GM19025 (cell line): ENCODE data around the gene ZNF135.

Source experiments
- ATAC-seq: cut with Tn5 transposase; IDR thresholded peaks from one replicate; pipeline ENCODE4 v1.9.1; 2021; ENCODE audit warnings: mild to moderate bottlenecking, low read depth, moderate library complexity; ENCODE audit not compliant: unreplicated experiment

The ZNF135 gene

DNA sequence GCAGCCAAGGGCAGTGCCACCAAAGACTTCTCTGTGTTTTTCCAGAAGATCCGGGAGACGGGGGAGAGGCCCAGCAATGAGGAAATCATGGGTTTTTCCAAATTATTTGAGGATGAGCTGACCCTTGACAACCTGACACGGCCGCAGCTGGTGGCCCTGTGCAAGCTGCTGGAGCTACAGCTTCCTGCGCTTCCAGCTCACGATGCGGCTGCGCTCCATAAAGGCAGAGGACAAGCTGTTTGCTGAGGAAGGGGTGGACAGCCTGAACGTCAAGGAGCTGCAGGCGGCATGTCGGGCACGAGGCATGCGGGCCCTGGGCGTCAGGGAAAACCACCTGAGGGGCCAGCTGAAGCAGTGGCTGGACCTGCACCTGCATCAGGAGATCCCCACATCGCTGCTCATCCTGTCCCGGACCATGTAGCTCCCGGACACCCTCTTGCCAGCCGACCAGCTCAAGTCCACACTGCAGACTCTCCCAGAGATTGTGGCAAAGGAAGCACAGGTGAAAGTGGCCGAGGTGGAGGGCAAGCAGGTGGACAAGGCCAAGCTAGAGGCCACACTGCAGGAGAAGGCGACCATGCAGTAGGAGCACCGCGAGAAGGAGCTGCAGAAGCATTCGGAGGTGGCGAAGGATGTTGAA is 13.6 kb upstream of the ZNF135 start:
- no peak for ATAC-seq

DNA sequence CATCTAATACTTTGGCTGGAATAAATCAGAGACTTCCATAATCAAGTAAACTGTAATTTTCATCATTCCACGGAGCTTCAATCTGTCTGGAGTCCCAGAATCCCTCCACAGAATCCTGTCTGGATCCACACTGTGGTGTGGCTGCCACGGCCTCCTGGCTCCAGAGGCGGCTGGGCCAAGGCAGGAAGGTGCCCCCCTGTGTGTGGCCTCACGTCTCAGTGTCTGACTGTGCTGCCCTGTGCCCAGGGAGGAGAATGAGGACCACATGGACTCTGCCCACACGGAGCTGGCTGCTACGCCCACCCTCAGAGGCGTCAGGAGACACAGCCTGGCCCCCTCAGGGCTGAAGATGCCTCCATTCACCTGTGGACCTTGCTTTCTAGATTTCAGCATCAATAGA is 12.2 kb upstream of the ZNF135 start:
- ATAC-seq: no peak

DNA sequence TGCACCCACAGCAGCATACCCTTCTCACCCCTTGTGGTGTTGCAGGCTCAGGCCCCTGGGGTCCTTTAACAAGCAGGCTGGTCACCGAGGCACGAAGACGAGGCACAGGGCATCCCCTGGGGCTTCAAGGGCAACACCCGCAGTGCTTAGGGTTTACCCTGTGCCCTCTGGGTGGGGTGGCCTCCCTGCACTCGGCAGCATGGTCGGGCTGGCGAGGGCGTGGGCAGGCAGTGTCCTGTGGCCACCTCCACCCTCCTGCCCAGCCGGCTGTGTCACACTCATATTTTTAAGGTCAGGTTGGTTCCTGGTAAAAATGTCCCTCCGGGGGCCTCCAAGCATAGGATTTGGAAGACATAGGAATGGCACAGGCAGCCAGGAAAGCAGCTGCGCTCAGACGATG is 11.4 kb upstream of the ZNF135 start:
- ATAC-seq: no peak

DNA sequence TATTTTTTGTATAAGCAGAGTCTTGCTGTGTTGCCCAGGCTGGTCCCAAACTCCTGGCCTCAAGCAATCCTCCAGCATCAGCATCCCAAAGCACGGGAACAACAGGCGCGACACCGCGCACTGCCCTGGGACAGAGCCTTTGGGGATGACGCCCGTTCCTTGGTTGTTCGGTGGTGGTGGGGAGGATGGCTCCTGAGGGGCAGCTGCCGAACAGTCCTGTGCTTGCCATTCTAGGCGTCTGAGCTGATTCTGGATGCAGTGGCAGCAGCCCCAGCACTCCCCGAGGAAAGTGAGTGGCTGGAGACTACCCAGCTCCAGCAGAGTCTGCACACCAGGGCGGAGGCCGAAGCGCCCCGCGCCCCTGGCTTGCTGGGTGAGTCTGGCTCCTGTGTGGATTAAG is 6.8 kb upstream of the ZNF135 start:
- no peak for ATAC-seq

DNA sequence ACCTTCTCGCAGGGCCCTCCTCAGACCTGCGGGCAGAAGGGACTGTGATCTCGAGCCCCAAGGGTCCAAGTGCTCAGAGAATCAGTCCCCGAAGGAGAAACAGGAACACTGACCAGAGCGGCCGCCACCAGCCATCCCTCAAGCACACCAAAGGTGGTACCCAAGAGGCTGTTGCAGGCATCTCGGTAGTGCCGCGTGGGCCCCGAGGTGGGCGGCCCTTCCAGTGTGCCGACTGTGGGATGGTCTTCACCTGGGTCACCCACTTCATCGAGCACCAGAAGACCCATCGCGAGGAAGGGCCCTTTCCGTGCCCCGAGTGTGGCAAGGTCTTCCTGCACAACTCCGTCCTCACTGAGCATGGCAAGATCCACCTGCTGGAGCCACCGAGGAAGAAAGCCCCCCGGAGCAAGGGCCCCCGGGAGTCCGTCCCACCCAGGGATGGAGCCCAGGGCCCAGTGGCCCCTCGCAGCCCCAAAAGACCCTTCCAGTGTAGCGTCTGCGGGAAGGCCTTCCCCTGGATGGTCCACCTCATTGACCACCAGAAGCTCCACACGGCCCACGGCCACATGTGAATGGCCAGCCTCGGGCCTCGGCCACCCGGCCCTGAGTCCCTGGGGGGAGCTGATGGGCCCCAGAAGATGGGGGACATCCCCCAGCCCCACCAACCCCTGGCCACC is 5.5 kb upstream of the ZNF135 start:
- ATAC-seq: no peak

DNA sequence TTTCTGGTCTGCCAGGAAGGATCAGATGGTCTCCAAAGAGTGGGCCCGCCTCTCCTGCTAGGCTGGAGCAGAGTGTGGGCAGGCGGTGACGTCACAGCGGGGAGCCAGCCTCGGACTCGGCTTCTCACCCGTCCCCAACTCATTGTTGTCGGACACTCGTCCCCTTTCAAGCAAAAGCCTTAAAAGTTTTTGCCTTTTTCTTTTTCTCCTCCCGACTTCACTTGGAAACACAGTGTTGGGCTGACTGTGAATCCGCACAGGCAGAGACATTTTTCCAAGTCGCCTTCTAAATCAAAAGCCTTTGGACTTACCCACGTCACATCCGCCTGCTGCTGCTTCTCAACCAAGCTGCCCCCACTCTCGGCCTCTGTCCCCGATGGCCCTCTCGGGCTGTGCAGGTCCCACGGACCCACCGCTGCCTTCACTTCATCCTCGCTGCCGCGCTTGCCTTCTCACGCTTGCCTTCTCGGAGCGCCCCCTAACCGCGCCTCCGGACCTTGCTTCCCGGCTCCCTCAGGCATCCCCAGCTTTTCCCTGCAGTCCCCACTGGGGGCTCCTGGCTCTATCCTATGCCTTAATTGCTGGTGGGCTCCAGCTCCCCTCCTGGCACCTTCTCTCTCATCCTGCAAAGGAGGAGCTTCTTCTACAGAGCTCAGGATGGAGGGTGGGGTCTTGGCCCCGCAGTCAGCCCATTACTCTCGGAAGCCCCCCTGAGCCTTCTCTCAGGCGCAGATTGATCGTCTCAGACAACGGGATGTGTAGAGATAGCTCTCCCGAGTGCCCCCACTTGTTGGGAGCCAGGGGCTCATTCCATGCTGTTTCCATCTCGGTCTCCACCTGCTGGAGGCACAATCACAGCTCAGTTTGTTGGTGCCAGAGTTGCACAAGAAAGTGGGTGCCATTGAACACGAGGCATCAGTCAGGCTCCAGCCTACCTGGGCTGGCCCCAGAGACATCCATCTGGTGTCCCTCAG is 3.9 kb upstream of the ZNF135 start:
- no peak for ATAC-seq

DNA sequence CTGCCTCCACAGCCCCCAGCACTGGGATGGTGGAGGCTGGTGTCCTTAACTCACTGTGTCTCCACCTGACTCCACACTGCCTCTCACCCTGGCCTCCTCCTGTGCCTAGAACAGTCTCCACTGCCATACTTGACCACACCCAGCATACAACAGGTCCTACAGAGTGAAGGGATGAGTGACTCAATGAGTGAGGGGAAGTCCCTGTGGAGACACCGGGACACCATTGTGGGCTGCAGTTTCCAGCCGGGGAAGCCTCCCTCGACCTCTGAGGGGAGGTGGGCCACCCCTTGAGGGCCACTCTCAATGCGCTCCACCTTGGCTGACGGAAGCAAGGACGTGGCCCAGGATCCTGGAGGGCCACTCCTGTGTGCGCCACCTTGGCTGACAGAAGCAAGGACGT is 2.8 kb upstream of the ZNF135 start:
- ATAC-seq: no peak

DNA sequence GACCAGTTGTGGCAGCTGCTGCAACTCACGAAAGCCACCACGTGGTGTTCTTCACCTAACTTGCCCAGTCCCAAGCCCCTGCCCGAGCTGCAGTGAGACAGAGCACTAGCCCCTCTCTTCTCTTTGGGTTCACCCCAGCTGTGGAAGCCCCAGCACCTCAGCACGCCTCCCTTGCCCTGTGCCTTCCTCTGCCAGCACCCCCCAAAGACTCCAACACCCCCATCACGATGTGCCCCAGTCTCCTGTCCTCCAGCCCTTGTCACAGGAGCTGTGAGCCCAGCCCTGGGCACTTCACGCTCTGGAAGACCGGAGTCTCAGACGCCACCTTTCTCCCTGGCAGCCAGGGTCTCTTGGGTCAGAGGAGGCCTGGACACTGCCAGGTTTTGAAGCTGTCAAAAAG is 2.2 kb upstream of the ZNF135 start:
- no peak for ATAC-seq

DNA sequence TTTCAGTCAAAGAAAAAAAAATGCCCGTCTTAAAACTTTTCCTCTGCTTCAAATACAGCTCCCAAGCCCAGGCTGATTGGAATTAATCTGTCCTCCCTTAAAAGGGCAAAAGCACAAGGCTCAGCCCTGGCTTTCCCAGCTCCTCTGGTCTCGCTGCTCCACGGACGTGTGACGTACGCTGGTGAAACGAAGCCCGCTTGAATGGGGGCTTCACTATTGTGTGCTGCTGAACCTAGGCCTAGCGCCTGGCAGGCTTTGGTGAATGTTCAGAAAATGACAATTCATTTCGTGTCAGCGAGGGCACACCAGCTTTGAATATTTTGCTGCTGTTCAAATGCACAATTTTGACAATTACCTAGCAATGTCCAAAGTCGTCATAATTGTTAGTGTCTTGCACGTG is 615 bp upstream of the ZNF135 start:
- ATAC-seq: no peak

DNA sequence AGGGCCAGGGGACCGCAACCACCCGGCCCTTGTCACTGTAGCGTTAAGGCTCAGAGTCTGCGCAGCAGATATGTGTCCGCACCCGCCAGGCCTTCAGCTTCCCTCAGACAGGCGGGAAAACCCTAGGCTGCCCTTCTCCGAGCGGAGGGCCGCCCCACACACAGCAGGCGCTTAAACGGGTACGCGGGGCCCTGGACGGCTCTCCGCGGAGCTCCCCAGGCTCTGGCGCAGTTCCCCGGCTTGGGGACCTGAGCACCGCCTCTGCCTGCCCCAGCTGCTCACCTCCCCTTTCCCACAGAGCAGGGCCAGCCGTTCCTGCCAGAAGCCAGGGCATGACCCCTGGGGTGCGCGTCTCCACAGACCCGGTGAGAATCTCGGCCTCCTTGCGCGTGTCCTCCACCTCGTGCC is 593 bp downstream of the ZNF135 start:
- no peak for ATAC-seq

DNA sequence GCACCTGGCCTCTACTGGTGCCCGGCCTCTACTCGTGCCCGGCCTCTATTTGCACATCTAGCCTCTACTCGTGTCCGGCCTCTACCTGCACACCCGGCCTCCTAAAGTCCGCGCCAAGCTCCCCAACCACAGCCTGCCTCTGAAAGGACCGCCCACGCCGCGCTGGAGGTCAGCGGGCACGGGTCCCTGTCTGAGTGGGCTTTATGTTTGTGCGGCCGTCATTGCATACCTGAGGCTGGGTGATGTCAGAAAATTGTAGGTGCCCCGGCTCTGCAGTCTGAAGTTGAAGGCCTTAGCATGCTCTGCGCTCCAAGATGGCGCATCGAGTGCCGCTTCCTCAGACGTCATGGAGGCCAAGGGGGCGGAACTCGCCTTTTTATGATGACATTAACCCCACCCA is 1.1 kb downstream of the ZNF135 start:
- no peak for ATAC-seq

DNA sequence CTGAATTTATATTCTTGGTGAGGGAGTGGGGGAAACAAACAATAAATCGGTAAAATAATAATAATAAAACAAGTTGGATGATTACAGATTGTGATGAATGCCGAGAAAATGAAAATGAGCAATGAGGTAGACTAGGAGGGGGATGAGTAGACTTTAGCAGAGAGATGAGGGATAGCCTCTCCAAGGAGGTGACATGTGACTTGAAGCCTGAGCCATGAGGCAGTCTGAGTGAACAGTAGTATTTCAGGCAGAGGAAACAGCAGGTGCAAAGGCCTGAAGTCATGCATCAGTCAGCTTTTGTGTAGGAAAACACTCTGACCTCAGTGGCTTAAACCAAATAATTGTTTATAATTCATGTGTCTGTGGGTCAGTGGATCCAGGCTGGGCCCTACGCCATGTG is 4.6 kb downstream of the ZNF135 start:
- no peak for ATAC-seq

DNA sequence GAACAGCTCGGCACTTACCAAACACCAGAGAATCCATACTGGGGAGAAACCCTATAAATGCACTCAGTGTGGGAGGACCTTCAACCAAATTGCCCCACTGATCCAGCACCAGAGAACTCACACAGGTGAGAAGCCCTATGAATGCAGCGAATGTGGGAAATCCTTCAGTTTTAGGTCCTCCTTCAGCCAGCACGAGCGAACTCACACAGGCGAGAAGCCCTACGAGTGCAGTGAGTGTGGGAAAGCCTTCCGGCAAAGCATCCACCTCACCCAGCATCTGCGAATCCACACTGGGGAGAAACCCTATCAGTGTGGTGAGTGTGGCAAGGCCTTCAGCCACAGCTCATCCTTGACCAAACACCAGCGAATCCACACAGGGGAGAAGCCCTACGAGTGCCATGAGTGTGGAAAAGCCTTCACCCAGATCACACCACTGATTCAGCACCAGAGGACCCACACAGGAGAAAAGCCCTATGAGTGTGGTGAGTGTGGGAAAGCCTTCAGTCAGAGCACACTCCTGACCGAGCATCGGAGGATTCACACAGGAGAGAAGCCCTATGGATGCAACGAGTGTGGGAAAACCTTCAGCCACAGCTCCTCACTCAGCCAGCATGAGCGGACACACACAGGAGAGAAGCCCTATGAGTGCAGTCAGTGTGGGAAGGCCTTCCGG is 8.3 kb downstream of the ZNF135 start:
- ATAC-seq: no peak

DNA sequence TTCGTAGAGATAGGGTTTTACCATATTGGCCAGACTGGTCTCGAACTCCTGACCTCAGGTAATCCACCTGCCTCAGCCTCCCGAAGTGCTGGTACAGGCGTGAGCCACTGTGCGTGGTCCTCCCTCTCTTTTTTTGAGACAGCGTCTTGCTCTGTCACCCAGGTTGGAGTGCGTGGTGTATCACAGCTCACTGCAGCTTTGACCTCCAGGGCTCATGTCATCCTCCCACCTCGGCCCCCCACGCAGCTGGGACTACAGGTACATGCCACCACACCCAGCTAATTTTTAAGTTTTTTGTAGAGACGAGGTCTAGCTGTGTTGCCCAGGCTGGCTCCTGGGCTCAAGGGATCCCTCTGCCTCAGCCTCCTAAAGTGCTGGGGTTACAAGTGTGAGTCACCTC is 20.7 kb downstream of the ZNF135 start:
- ATAC-seq: no peak

DNA sequence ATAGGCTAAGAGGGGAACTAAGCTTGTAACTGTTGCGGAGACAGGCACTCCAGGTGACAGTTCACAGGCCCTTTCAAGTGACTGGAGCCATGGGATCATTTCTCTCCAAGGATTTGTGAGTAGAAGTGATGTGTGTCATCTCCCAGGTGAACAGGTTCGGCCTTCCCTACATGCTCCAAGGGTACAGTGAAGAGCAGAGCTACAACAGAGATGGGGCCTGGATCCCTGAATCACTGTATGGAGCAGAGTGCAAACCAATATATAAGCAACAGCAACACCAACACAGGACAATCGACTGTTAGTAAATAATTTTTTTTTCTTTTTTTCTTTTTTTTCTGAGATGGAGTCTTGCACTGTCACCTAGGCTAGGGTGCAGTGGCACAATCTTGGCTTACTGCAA is 23.9 kb downstream of the ZNF135 start:
- no peak for ATAC-seq

DNA sequence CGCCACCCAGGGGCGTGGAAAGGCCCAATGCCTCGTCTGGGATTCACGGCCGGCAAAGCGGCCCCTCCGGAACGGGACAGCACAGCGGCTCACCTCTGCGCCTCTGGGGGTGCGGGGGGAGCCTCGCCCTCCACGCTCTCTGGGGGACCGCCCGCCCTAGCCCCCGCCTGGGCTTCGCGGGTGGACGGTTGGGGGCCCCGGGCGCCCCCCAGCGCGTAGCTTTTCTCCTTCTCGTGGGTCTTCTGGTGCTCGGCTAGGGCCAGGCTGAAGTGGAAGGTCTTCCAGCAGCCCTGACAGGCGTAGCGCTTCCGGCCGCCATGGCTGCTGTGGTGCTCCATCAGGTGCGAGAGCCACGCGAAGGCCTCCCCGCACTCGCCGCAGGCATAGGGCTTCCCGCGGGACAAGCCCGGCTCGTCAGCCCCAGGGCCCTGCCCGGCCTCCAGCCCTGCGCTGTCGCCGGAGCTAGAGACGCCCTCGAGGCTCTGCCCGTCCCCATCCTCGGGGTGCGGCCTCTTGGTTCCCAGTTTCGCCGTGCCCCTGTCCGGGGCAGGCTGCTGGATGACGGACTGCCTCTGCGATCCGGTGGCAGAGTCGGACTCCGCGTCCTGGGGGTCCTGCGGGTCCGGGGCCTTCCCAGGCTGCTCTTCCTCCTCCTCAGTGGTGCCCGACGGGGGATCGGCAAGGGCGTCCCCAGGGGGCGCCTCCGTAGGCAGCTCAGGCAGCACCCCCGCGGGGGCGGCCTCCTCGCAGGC is 25.7 kb downstream of the ZNF135 start:
- ATAC-seq: no peak

DNA sequence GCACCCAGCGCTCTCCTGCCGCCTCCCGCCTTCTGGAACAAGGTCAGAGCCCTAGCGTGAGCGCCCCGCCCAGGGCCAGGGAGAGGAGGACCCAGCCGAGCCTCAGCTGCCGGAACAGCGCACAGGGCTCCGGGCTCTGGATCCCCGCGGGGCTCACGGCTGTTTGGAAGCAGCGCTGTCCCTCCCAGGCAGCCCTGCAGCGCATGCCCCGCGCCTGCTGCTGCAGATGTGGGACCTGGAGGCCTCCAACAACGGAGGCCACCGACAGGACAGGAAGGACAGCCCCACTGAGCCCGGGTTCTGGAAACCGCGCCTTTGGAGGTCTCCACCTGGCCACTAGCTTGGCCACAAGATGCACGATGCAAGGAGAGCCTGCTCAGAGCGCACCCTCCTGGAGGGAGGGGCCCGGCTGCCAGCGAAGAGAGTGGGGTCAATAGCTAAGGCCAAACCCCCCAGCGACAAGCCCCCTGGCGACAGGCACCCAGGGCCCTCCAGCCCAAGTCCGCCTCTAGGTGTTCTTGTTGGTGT is 26.3 kb downstream of the ZNF135 start:
- no peak for ATAC-seq

DNA sequence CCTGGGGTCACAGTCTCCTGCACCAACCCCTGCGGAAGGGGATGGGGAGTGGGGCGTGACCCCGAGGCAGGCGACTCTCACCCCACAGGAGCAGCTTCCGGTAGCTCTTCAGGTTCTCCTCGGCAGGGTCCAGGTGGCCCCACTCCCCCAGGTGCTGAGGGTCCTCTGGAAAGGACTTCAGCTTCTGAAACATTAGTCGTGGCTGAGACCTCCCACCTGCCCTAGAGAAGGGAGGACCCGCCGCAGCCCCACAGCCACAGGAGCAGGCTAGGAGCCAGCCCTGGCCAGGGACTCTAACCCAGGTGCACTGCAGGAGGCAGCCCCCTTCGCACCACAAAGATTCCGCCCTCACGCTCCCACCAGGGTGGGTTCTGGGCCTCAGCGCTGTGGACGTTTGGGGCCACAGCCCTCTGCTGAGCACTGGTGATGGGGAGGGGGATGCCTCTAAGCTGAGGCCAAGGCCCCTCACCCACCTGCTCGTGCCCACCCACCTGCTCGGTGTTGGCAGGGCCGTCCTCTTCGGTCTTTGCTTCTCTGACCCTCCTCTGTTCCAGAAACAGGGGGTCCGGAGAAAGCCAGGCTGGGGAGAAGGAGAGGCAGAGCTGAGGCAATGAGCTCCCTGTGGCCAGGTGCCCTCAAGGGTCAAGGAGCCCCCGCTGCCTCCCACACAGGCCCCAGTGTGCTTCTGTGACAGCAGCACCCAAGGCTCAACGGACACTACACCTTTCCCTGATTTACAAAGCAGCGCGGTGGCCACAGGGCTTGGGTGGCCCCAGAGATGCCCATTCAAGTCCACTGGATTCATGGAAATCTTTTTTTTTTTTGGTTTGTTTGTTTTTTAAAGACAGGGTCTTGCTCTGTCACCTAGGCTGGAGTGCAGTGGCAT is 28.0 kb downstream of the ZNF135 start:
- no peak for ATAC-seq

DNA sequence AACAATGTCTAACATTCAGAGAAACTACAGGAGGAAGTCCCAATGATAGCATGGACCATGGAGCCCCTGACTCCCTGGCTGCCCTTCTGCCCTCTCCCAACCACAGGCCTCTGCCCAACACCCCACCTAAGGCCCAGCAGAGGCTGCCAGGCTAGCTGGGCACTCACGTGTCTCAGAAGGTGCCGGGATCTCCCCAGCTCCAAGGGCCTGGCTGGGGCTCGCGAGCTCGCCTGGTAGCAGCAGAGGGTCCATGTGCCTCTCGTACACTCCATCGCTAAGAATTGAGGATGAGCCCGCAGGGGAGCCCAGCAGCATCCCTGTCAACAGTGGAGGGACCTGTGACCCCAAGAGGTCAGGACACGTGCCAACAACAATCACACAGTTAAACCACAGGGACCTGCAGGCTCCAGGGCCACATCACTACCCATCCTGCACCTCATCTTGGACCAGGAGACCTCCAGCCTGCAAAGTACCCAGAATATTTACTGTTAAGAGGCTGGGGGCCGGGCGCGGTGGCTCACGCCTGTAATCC is 29.5 kb downstream of the ZNF135 start:
- ATAC-seq: no peak
